HL-60/S4 (cell line): ENCODE data around the gene FOXI1.
"Not testable (repeated sequence)": the region's sequence is repeated elsewhere in the genome, so short reads cannot be mapped to it uniquely, and the experiment has no call there.

Experiments used
- in situ Hi-C: fragments of 300-500 bp; cut with MboI; formaldehyde crosslinking; loops from 2 replicates; pipeline ENCODE4 v1.14.3; 2022; ENCODE audit warnings: low sequenced_read_pairs

FOXI1 gene

GRCh38 chr5:170117736-170118135 is 12.0 kb downstream of the FOXI1 start:
- in situ Hi-C loops: loop anchor here (25.0 kb wide), 1 partner anchor 295 kb away; no protein-coding TSS in a partner anchor

- in situ Hi-C loops: loop anchor here (25.0 kb wide), 1 partner anchor 292 kb away; no protein-coding TSS in a partner anchor
Observed at GRCh38 chr5:170120576-170120975, 14.9 kb downstream of the FOXI1 start.

- in situ Hi-C loops: loop anchor here (25.0 kb wide), 1 partner anchor 291 kb away; no protein-coding TSS in a partner anchor
Observed at GRCh38 chr5:170121321-170121720, 15.6 kb downstream of the FOXI1 start.

- in situ Hi-C loops: no loop called here
Observed at GRCh38 chr5:170126061-170126460, 20.4 kb downstream of the FOXI1 start.

GRCh38 chr5:170126626-170127025 is 20.9 kb downstream of the FOXI1 start:
- in situ Hi-C loops: no loop called here

GRCh38 chr5:170131235-170131634 is 25.5 kb downstream of the FOXI1 start:
- in situ Hi-C loops: no loop called here

GRCh38 chr5:170132269-170132975 is 26.7 kb downstream of the FOXI1 start:
- in situ Hi-C loops: no loop called here

GRCh38 chr5:170132976-170133448 is 27.3 kb downstream of the FOXI1 start:
- in situ Hi-C loops: no loop called here

GRCh38 chr5:170135796-170136490 is 30.2 kb downstream of the FOXI1 start:
- in situ Hi-C loops: no loop called here

GRCh38 chr5:170136506-170136905 is 30.8 kb downstream of the FOXI1 start:
- in situ Hi-C loops: no loop called here

GRCh38 chr5:170137694-170138214 is 32.1 kb downstream of the FOXI1 start:
- in situ Hi-C loops: no loop called here

GRCh38 chr5:170138273-170138672 is 32.6 kb downstream of the FOXI1 start:
- in situ Hi-C loops: no loop called here

GRCh38 chr5:170139786-170140335 is 34.2 kb downstream of the FOXI1 start:
- in situ Hi-C loops: no loop called here

GRCh38 chr5:170141196-170141595 is 35.5 kb downstream of the FOXI1 start:
- in situ Hi-C loops: not testable (repeated sequence)

- in situ Hi-C loops: no loop called here
Observed at GRCh38 chr5:170141636-170142035, 35.9 kb downstream of the FOXI1 start.

- in situ Hi-C loops: no loop called here
Observed at GRCh38 chr5:170142196-170142595, 36.5 kb downstream of the FOXI1 start.

GRCh38 chr5:170143091-170143490 is 37.4 kb downstream of the FOXI1 start:
- in situ Hi-C loops: no loop called here

- in situ Hi-C loops: no loop called here
Observed at GRCh38 chr5:170143710-170144109, 38.0 kb downstream of the FOXI1 start.

- in situ Hi-C loops: no loop called here
Observed at GRCh38 chr5:170144286-170145023, 38.8 kb downstream of the FOXI1 start.

- in situ Hi-C loops: no loop called here
Observed at GRCh38 chr5:170145462-170145861, 39.8 kb downstream of the FOXI1 start.
